DND-41 (cell line): ENCODE measurements around the gene TRO.

Experiments
- ATAC-seq: fragments of 200-7000 bp; cut with Tn5 transposase; 3 replicates; pipeline ENCODE4 v1.9.1; 2021; ENCODE audit warnings: low read depth; ENCODE audit not compliant: insufficient read depth
- DNase-seq: peaks from one replicate; pipeline ENCODE4 v3.0.0-alpha.2; 2020
- H2AFZ ChIP-seq: 2 replicates; pipeline ENCODE4 v1.6.0; 2012; ENCODE audit warnings: low read depth, low read length
- H3K27ac ChIP-seq: 2 replicates; pipeline ENCODE4 v1.5.1; 2012; ENCODE audit warnings: low read length, inconsistent platforms
- H3K27me3 ChIP-seq: fragments of 200-600 bp; sonication (generic); 2 replicates; pipeline ENCODE4 v1.6.0; 2012; ENCODE audit warnings: low read length, mild to moderate bottlenecking, inconsistent platforms; ENCODE audit not compliant: insufficient read depth, poor library complexity
- H3K36me3 ChIP-seq: 2 replicates; pipeline ENCODE4 v1.5.1; 2012; ENCODE audit warnings: low read length, inconsistent platforms; ENCODE audit not compliant: insufficient read depth
- H3K4me1 ChIP-seq: 2 replicates; pipeline ENCODE4 v1.5.1; 2012; ENCODE audit warnings: mild to moderate bottlenecking, low read length; ENCODE audit not compliant: insufficient read depth
- H3K4me2 ChIP-seq: 2 replicates; pipeline ENCODE4 v1.6.0; 2012; ENCODE audit warnings: mild to moderate bottlenecking, moderate library complexity, low read length, inconsistent platforms; ENCODE audit not compliant: insufficient read depth
- H3K4me3 ChIP-seq, 2 experiments: fragments of 200-600 bp in 1 of 2; shearing (Covaris generic) in 1 of 2; 2 replicates each; pipeline ENCODE4 v1.5.1; 2012 to 2016; ENCODE audit warnings: inconsistent platforms in 2 of 2, low read length in 2 of 2, mild to moderate bottlenecking in 2 of 2, low read depth in 1 of 2, moderate library complexity in 1 of 2
- H3K79me2 ChIP-seq: 2 replicates; pipeline ENCODE4 v1.6.0; 2012; ENCODE audit warnings: low read length, inconsistent platforms; ENCODE audit not compliant: insufficient read depth
- H3K9ac ChIP-seq: 2 replicates; pipeline ENCODE4 v1.6.0; 2012; ENCODE audit warnings: low read depth, mild to moderate bottlenecking, inconsistent platforms, low read length, moderate library complexity
- H3K9me3 ChIP-seq: 2 replicates; pipeline ENCODE4 v1.5.1; 2012; ENCODE audit warnings: low read length, moderate library complexity, mild to moderate bottlenecking, inconsistent platforms; ENCODE audit not compliant: insufficient read depth, severe bottlenecking
- H4K20me1 ChIP-seq: 2 replicates; pipeline ENCODE4 v1.6.0; 2012; ENCODE audit warnings: low read length; ENCODE audit not compliant: insufficient read depth
- EZH2 ChIP-seq: IDR thresholded peaks from 3 replicates; pipeline ENCODE4 v1.6.1; 2012; ENCODE audit warnings: borderline replicate concordance, low read depth, mild to moderate bottlenecking, moderate library complexity, low read length, inconsistent platforms; ENCODE audit not compliant: severe bottlenecking
- TF ChIP-seq, protein P1 (sequence below): IDR thresholded peaks from 2 replicates; pipeline ENCODE4 v1.5.1; 2012; ENCODE audit warnings: borderline replicate concordance, low read length, moderate library complexity, mild to moderate bottlenecking; ENCODE audit not compliant: poor library complexity, severe bottlenecking; ENCODE audit errors: extremely low read depth

TRO gene, protein sequence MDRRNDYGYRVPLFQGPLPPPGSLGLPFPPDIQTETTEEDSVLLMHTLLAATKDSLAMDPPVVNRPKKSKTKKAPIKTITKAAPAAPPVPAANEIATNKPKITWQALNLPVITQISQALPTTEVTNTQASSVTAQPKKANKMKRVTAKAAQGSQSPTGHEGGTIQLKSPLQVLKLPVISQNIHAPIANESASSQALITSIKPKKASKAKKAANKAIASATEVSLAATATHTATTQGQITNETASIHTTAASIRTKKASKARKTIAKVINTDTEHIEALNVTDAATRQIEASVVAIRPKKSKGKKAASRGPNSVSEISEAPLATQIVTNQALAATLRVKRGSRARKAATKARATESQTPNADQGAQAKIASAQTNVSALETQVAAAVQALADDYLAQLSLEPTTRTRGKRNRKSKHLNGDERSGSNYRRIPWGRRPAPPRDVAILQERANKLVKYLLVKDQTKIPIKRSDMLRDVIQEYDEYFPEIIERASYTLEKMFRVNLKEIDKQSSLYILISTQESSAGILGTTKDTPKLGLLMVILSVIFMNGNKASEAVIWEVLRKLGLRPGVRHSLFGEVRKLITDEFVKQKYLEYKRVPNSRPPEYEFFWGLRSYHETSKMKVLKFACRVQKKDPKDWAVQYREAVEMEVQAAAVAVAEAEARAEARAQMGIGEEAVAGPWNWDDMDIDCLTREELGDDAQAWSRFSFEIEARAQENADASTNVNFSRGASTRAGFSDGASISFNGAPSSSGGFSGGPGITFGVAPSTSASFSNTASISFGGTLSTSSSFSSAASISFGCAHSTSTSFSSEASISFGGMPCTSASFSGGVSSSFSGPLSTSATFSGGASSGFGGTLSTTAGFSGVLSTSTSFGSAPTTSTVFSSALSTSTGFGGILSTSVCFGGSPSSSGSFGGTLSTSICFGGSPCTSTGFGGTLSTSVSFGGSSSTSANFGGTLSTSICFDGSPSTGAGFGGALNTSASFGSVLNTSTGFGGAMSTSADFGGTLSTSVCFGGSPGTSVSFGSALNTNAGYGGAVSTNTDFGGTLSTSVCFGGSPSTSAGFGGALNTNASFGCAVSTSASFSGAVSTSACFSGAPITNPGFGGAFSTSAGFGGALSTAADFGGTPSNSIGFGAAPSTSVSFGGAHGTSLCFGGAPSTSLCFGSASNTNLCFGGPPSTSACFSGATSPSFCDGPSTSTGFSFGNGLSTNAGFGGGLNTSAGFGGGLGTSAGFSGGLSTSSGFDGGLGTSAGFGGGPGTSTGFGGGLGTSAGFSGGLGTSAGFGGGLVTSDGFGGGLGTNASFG (N-terminal part only)

DNA sequence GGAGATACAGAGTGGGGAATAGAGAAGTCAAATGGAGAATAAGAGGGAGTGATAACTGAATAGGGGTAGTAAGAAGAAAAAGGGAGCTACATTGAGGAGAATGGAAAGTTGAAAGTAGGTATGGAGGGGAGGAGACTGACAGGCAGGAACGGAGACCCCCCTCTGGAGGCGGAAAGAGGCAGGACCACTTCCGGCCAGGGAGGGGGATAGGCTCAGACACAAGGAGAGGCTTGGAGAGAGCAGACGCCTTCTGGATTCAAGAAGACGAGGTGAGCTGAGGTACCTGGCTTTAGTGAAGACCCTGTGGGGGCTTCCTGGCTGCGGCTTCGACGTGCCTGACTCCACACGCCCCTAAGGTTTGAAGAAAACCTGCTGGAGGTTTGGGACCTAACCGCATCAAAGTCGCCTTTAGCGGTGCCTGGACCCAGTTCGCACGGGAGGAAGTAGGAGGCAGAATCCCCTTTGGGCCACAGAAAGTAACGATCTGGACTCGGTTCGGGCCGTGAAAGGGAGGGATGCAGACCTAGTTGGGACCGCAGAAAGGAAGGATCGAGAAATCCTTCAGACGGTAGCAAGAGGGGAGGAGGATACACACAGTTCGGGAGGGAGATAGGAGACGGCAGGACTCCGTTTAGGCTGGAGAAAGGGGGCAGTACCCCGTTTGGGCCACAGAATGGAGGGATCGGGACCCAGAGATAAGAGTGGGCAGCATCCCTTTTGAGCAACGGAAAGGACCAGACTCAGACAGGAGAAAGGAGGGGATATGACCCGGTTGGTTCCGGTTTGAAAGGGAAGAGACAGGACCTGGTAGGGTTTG is at the start of gene TRO:
Gene TRO, plus strand, starts transcription at position 215 of the 817 bp plus-strand sequence. CDS start 1,423 bp downstream, outside the sequence.
- H3K9me3 ChIP-seq: no peaks in the 10 kb centered on the region
- TF ChIP-seq EZH2: no peak
- TF ChIP-seq, protein P1, sequence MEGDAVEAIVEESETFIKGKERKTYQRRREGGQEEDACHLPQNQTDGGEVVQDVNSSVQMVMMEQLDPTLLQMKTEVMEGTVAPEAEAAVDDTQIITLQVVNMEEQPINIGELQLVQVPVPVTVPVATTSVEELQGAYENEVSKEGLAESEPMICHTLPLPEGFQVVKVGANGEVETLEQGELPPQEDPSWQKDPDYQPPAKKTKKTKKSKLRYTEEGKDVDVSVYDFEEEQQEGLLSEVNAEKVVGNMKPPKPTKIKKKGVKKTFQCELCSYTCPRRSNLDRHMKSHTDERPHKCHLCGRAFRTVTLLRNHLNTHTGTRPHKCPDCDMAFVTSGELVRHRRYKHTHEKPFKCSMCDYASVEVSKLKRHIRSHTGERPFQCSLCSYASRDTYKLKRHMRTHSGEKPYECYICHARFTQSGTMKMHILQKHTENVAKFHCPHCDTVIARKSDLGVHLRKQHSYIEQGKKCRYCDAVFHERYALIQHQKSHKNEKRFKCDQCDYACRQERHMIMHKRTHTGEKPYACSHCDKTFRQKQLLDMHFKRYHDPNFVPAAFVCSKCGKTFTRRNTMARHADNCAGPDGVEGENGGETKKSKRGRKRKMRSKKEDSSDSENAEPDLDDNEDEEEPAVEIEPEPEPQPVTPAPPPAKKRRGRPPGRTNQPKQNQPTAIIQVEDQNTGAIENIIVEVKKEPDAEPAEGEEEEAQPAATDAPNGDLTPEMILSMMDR: peak; percentile 33
- H3K9ac ChIP-seq: peak within 1 kb of the TSS; percentile 47
- no peaks in the 10 kb centered on the region for H3K36me3 ChIP-seq
- no peaks in the 10 kb centered on the region for H3K27me3 ChIP-seq
- peak within 1 kb of the TSS; percentile 32 to 72; a peak in 3 of 4 replicates for H3K4me3 ChIP-seq
- ATAC-seq: peak; percentile 91
- no peaks in the 10 kb centered on the region for H3K79me2 ChIP-seq
- peak within 1 kb of the TSS; percentile 88 for H2AFZ ChIP-seq
- DNase-seq: peak; percentile 49
- H4K20me1 ChIP-seq: no peaks in the 10 kb centered on the region
- peaks cover 11% of the 10 kb centered on the region for H3K4me1 ChIP-seq
- H3K27ac ChIP-seq: no peak within 1 kb of the TSS
- peak within 1 kb of the TSS; percentile 83 for H3K4me2 ChIP-seq

DNA sequence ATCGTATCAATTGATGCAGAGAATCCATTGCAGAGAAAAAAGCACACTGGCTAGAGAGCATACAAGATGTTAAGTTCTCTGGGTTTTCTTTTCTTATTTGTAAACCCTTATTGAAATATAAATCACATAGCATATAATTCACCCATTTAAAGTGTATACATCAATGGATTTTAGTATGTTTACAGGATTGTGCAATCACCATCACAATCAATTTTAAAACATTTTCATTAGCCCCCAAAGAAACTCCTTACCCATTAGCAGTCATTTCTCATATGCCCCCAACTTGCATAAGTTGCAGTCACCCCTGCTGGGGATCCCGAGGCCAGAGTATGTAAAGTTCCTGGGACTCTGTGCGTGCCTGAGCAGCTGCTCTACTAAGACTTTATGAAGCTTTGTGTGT is 34.9 kb upstream of the TRO start:
- Histone ChIP-seq H3K9me3 (no peaks in the 10 kb centered on the region), H2AFZ (no peak overlapping the region), H3K27me3 (no peaks in the 10 kb centered on the region), H3K27ac (no peak overlapping the region), H3K9ac (no peak overlapping the region), H3K4me1 (no peaks in the 10 kb centered on the region), H3K4me3 (no peak overlapping the region), H3K4me2 (no peak overlapping the region), H3K36me3 (no peaks in the 10 kb centered on the region), H3K79me2 (no peaks in the 10 kb centered on the region), H4K20me1 (no peaks in the 10 kb centered on the region)
- ATAC-seq (no peak), DNase-seq (no peak)
- TF ChIP-seq, protein P1: no peak
- no peak for TF ChIP-seq EZH2

DNA sequence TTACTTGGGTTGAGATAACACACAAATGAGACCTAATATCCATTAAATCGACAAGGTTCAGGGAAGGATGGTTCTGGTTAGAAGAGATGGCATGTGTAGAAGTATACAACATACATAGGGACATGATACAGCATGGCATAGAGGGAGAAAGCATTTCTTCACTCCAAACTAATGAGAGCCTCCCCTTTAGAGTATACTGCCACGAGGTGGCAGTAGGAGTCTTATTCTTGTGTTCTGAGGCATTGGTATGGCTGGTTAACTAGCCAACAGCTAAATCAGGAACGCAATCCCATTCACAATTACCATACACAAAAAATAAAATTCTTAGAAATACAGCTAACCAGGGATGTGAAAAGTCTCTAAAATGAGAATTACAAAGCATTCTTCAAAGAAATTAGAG is 29.1 kb upstream of the TRO start:
- DNase-seq (peak; percentile 28), ATAC-seq (0 out of 3 replicates have a peak, but pooled peaks have one; percentile 59)
- no peak overlapping the region for H2AFZ ChIP-seq
- H3K9ac ChIP-seq: no peak overlapping the region
- no peaks in the 10 kb centered on the region for H3K9me3 ChIP-seq
- H3K4me1 ChIP-seq: no peaks in the 10 kb centered on the region
- no peaks in the 10 kb centered on the region for H3K36me3 ChIP-seq
- H3K27me3 ChIP-seq: no peaks in the 10 kb centered on the region
- no peak overlapping the region for H3K4me3 ChIP-seq
- no peak overlapping the region for H3K4me2 ChIP-seq
- TF ChIP-seq EZH2: no peak
- TF ChIP-seq, protein P1: peak; percentile 66
- no peaks in the 10 kb centered on the region for H3K79me2 ChIP-seq
- H4K20me1 ChIP-seq: no peaks in the 10 kb centered on the region
- H3K27ac ChIP-seq: no peak overlapping the region
